OCI-LY7 (cell line): Measurements from ENCODE around the gene ABCA5. TPM values are rescaled to one million over a fixed set of nuclear protein-coding genes. Genes with fewer than 3 reads are reported as not detected.
"Not testable (repeated sequence)": the region's sequence is repeated elsewhere in the genome, so short reads cannot be mapped to it uniquely, and the experiment has no call there.

Source experiments
- BruUV-seq: library from RNA; stranded (reverse); fragments of 400-500 nt; replicated peaks from 2 replicates; lab custom pipeline; 2021; lab: Mats Ljungman, UMichigan
- CTCF ChIA-PET: fragments of 300-600 bp; sonication (Branson Sonifier 250); formaldehyde crosslinking; loops from one replicate; lab custom pipeline; 2022; ENCODE audit warnings: antibody characterized with exemption; ENCODE audit not compliant: unreplicated experiment; lab: Charles Lee
- POLR2A ChIA-PET: fragments of 300-600 bp; sonication (Branson Sonifier 250); formaldehyde crosslinking; loops from one replicate; lab custom pipeline; 2022; ENCODE audit warnings: antibody characterized with exemption; lab: Charles Lee
- DNase-seq: peaks from one replicate; pipeline ENCODE4 v3.0.0-alpha.2; 2015; ENCODE audit warnings: low spot score
- H2AFZ ChIP-seq: fragments of 200-600 bp; sonication (generic), shearing (Covaris generic); 2 replicates; pipeline ENCODE4 v1.6.1; 2014; ENCODE audit warnings: mild to moderate bottlenecking, antibody characterized with exemption, low read length, moderate library complexity
- H3K27ac ChIP-seq: fragments of 200-600 bp; sonication (generic); 2 replicates; pipeline ENCODE4 v1.5.1; 2014; ENCODE audit warnings: mixed run types, low read depth, mild to moderate bottlenecking, moderate library complexity, low read length, inconsistent platforms; ENCODE audit not compliant: poor library complexity, severe bottlenecking
- H3K36me3 ChIP-seq: fragments of 200-600 bp; sonication (generic); 2 replicates; pipeline ENCODE4 v1.6.1; 2014; ENCODE audit warnings: mild to moderate bottlenecking, antibody characterized with exemption, low read length, moderate library complexity, mixed read lengths; ENCODE audit not compliant: insufficient read depth
- H3K4me1 ChIP-seq: fragments of 200-600 bp; sonication (generic); 2 replicates; pipeline ENCODE4 v1.5.1; 2014; ENCODE audit warnings: mild to moderate bottlenecking, low read length; ENCODE audit not compliant: insufficient read depth, poor library complexity, severe bottlenecking
- H3K4me2 ChIP-seq: fragments of 200-600 bp; sonication (generic); 2 replicates; pipeline ENCODE4 v1.6.1; 2014; ENCODE audit warnings: mild to moderate bottlenecking, low read length
- H3K4me3 ChIP-seq: fragments of 200-600 bp; sonication (generic); 2 replicates; pipeline ENCODE4 v1.5.1; 2014; ENCODE audit warnings: mild to moderate bottlenecking, low read depth, low read length; ENCODE audit not compliant: poor library complexity, severe bottlenecking
- H3K79me2 ChIP-seq: fragments of 200-600 bp; sonication (generic); 2 replicates; pipeline ENCODE4 v1.6.1; 2016; ENCODE audit warnings: low read depth, mild to moderate bottlenecking, low read length, moderate library complexity, mixed read lengths; ENCODE audit not compliant: insufficient read depth
- H3K9me2 ChIP-seq: fragments of 200-600 bp; sonication (generic); 2 replicates; pipeline ENCODE4 v1.6.1; 2016; ENCODE audit warnings: mild to moderate bottlenecking, low read length, mixed read lengths; ENCODE audit not compliant: insufficient read depth
- H3K9me3 ChIP-seq: fragments of 200-600 bp; sonication (generic); 2 replicates; pipeline ENCODE4 v1.6.1; 2014; ENCODE audit warnings: mild to moderate bottlenecking, mixed run types, low read length, mixed read lengths
- H4K20me1 ChIP-seq: fragments of 200-600 bp; sonication (generic); 2 replicates; pipeline ENCODE4 v1.6.1; 2014; ENCODE audit warnings: mild to moderate bottlenecking, antibody characterized with exemption, low read length, moderate library complexity, mixed read lengths; ENCODE audit not compliant: insufficient read depth
- EZH2phosphoT487 ChIP-seq: fragments of 200-600 bp; sonication (generic); IDR thresholded peaks from 2 replicates; pipeline ENCODE4 v1.6.1; 2018; ENCODE audit warnings: low read depth, borderline replicate concordance, mild to moderate bottlenecking, mixed run types, antibody characterized with exemption, low read length, moderate library complexity, mixed read lengths
- intact Hi-C: fragments of 100-400 bp; cut with micrococcal nuclease; formaldehyde crosslinking; loops from one replicate; pipeline ENCODE4 v1.10.0; 2022; ENCODE audit not compliant: unreplicated experiment
- small RNA-seq: library from RNA; depleted of rRNA; stranded (forward); fragments of <200 nt; gene quantifications from one replicate; pipeline ENCODE3, GENCODE V24; 2014
- total RNA-seq, 2 experiments: library from RNA; depleted of rRNA in 1 of 2; stranded (reverse); fragments of >200 nt in 1 of 2; shearing (Covaris generic) in 1 of 2; gene quantifications; 2 replicates each; pipeline ENCODE4 v1.2.3, GENCODE V29; 2014 to 2022
- TF ChIP-seq, protein P1 (sequence below): fragments of 200-600 bp; sonication (generic); conservative IDR thresholded peaks from 2 replicates; pipeline ENCODE4 v1.5.1; 2014; ENCODE audit warnings: mild to moderate bottlenecking, antibody characterized with exemption, low read length, moderate library complexity, mixed read lengths

Gene ABCA5
- total RNA-seq, 2 experiments from 2014 or later: 14.7 to 25.3 TPM

DNA sequence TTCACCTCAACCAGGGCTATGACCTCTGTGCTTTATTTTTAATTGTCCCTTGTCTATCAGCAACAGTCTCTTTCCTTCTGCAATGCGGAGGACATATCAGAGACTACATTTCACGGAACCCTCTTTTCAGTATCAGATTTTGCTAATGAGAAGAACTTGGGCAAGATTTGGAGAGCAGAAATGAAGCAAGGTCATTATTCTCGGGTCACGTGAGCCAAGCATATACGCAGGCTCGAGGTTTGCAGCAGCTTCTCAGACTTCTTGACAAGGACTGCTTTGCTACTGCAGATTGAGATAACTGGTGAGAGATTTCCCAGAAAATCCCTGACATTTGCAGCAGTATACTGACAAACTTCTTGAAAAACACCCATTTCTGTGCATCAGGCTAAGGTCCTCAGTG, 128.7 kb downstream of the ABCA5 start:
- no peak for TF ChIP-seq EZH2phosphoT487
- TF ChIP-seq, protein P1, sequence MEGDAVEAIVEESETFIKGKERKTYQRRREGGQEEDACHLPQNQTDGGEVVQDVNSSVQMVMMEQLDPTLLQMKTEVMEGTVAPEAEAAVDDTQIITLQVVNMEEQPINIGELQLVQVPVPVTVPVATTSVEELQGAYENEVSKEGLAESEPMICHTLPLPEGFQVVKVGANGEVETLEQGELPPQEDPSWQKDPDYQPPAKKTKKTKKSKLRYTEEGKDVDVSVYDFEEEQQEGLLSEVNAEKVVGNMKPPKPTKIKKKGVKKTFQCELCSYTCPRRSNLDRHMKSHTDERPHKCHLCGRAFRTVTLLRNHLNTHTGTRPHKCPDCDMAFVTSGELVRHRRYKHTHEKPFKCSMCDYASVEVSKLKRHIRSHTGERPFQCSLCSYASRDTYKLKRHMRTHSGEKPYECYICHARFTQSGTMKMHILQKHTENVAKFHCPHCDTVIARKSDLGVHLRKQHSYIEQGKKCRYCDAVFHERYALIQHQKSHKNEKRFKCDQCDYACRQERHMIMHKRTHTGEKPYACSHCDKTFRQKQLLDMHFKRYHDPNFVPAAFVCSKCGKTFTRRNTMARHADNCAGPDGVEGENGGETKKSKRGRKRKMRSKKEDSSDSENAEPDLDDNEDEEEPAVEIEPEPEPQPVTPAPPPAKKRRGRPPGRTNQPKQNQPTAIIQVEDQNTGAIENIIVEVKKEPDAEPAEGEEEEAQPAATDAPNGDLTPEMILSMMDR: no peak
- no peak for DNase-seq
- no peaks in the 10 kb centered on the region for H4K20me1 ChIP-seq
- no peaks in the 10 kb centered on the region for H3K9me3 ChIP-seq
- H3K9me2 ChIP-seq: no peaks in the 10 kb centered on the region
- H3K4me2 ChIP-seq: no peak overlapping the region
- H3K79me2 ChIP-seq: no peaks in the 10 kb centered on the region
- no peak overlapping the region for H3K4me3 ChIP-seq
- no peaks in the 10 kb centered on the region for H3K4me1 ChIP-seq
- H2AFZ ChIP-seq: no peak overlapping the region
- no TSS peak for BruUV-seq
- POLR2A ChIA-PET: no interaction called here
- H3K27ac ChIP-seq: no peak overlapping the region
- intact Hi-C loops: no loop called here
- H3K36me3 ChIP-seq: no peaks in the 10 kb centered on the region
- CTCF ChIA-PET: no interaction called here

DNA sequence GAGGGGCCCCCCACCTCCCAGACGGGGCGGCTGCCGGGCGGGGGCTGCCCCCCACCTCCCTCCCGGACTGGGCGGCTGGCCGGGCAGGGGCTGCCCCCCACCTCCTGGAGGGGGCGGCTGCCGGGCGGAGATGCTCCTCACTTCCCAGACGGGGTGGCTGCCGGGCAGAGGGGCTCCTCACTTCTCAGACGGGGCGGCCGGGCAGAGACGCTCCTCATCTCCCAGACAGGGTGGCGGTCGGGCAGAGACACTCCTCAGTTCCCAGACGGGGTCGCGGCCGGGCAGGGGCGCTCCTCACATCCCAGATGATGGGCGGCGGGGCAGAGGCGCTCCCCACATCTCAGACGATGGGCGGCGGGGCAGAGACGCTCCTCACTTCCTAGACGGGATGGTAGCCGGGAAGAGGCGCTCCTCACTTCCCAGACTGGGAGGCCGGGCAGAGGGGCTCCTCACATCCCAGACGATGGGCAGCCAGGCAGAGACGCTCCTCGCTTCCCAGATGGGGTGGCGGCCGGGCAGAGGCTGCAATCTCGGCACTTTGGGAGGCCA, 130.8 kb downstream of the ABCA5 start:
- DNase-seq, H3K79me2 ChIP-seq, H3K4me2 ChIP-seq, H3K27ac ChIP-seq, H3K9me2 ChIP-seq, H4K20me1 ChIP-seq, H3K4me3 ChIP-seq, H3K4me1 ChIP-seq, intact Hi-C loops, POLR2A ChIA-PET, BruUV-seq, H2AFZ ChIP-seq, H3K36me3 ChIP-seq, H3K9me3 ChIP-seq, CTCF ChIA-PET: not testable (repeated sequence)

Small RNA genes lying within 50 kb of the gene (small RNA-seq; reads per million reads assigned to genes)
- gene RF00561 (not detected), gene SNRPGP4 (not detected)

Other genes with a start within 250 kb of the ABCA5 start
- 23.1 and 26.5 TPM in 2 replicates for gene ABCA6, start 185.2 kb downstream of the ABCA5 start, total RNA-seq (2014; rRNA removed; shearing (Covaris generic))
- gene ABCA6, start 185.2 kb downstream of the ABCA5 start, total RNA-seq (2022): 5.2 and 7.3 TPM in 2 replicates
- gene ABCA10, start 98.3 kb downstream of the ABCA5 start, total RNA-seq (2014; rRNA removed; shearing (Covaris generic)): 0.13 TPM in 2 replicates
- gene ABCA10, start 98.3 kb downstream of the ABCA5 start, total RNA-seq (2022): 0.24 TPM in 1 of 2 replicates, not detected in the other
- 8.4 and 10.3 TPM in 2 replicates for gene MAP2K6, start 87.6 kb upstream of the ABCA5 start, total RNA-seq (2014; rRNA removed; shearing (Covaris generic))
- 25.2 and 27.6 TPM in 2 replicates for gene MAP2K6, start 87.6 kb upstream of the ABCA5 start, total RNA-seq (2022)